Astrocyte of the cerebellum (primary cell): ENCODE measurements around the gene IGDCC3.
"Not testable (repeated sequence)": the region's sequence is repeated elsewhere in the genome, so short reads cannot be mapped to it uniquely, and the experiment has no call there.

ENCODE experiments used
- DNase-seq: peaks from one replicate; pipeline ENCODE4 v3.0.0-alpha.2; 2011; ENCODE audit warnings: low read depth
- H3K4me3 ChIP-seq: 2 replicates; pipeline ENCODE4 v1.5.1; 2011; ENCODE audit warnings: mild to moderate bottlenecking, low read depth, low read length, moderate library complexity
- CTCF ChIP-seq: IDR thresholded peaks from 2 replicates; pipeline ENCODE4 v1.5.1; 2012; ENCODE audit warnings: low read length, low read depth, moderate library complexity, mild to moderate bottlenecking; ENCODE audit errors: missing control alignments
- in situ Hi-C: cut with HindIII; loops from 2 replicates; pipeline ENCODE4 v1.10.0; 2017; ENCODE audit warnings: low sequenced_read_pairs

The IGDCC3 gene

GRCh38 chr15:65354835-65355172, 23.0 kb downstream of the IGDCC3 start:
- in situ Hi-C loops = no loop called here
- H3K4me3 ChIP-seq = no peak overlapping the region
- DNase-seq = no peak
- no peak for TF ChIP-seq CTCF

- DNase-seq, in situ Hi-C loops, H3K4me3 ChIP-seq: not testable (repeated sequence)
These were observed 25.8 kb downstream of the IGDCC3 start for GRCh38 chr15:65351972-65352371.

GRCh38 chr15:65349338-65349737, 28.5 kb downstream of the IGDCC3 start:
- in situ Hi-C loops = no loop called here
- H3K4me3 ChIP-seq = no peak overlapping the region
- no peak for DNase-seq
- no peak for TF ChIP-seq CTCF

- H3K4me3 ChIP-seq, in situ Hi-C loops, DNase-seq: not testable (repeated sequence)
These were observed 30.0 kb downstream of the IGDCC3 start for GRCh38 chr15:65347756-65348155.

- in situ Hi-C loops = no loop called here
- H3K4me3 ChIP-seq = no peak overlapping the region
- no peak for TF ChIP-seq CTCF
- no peak for DNase-seq
These were observed 30.8 kb downstream of the IGDCC3 start for GRCh38 chr15:65346856-65347598.

- no peak for DNase-seq
- in situ Hi-C loops = no loop called here
- H3K4me3 ChIP-seq = no peak overlapping the region
- no peak for TF ChIP-seq CTCF
These were observed 32.9 kb downstream of the IGDCC3 start for GRCh38 chr15:65344914-65345275.

- no peak for DNase-seq
- H3K4me3 ChIP-seq = no peak overlapping the region
- in situ Hi-C loops = no loop called here
- TF ChIP-seq CTCF = no peak
These were observed 33.4 kb downstream of the IGDCC3 start for GRCh38 chr15:65344214-65344913.
